Fibroblast of peridontal ligament (primary cell): ENCODE data around the gene IL12RB1.
"Not testable (repeated sequence)": the region's sequence is repeated elsewhere in the genome, so short reads cannot be mapped to it uniquely, and the experiment has no call there.

ENCODE experiments used
- DNase-seq: peaks from one replicate; pipeline ENCODE4 v3.0.0-alpha.2; 2010; ENCODE audit errors: extremely low read depth

IL12RB1 gene

DNA sequence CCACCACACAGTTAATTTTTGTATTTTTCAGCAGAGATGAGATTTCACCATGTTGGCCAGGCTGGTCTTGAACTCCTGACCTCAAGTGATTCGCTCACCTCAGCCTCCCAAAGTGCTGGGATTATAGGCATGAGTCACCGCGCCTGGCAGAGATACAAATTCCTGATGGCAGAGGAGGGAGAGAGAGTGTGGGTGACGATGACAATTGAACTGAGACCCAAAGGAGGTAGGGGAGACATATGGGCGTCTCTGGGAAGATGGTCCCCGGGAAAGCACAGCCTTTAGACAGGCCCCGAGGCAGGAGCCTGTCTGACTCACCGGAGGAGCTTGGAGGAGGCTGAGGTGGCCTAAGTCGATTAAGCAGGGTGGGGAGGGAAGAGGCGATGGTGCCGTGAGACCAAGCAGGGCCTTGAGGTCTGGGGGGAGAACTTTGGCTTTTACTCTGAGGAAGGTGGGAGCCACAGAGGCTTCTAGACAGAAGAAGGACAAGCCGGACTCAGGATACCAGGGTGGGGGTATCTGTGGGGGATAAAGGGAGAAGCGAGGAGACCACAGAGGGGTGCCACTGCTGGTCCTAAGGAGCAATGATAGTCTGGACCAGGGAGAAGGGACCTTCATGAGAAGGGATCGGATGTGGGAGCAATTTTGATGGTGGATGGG is 40.5 kb downstream of the IL12RB1 start:
- peak; percentile 58 for DNase-seq

DNA sequence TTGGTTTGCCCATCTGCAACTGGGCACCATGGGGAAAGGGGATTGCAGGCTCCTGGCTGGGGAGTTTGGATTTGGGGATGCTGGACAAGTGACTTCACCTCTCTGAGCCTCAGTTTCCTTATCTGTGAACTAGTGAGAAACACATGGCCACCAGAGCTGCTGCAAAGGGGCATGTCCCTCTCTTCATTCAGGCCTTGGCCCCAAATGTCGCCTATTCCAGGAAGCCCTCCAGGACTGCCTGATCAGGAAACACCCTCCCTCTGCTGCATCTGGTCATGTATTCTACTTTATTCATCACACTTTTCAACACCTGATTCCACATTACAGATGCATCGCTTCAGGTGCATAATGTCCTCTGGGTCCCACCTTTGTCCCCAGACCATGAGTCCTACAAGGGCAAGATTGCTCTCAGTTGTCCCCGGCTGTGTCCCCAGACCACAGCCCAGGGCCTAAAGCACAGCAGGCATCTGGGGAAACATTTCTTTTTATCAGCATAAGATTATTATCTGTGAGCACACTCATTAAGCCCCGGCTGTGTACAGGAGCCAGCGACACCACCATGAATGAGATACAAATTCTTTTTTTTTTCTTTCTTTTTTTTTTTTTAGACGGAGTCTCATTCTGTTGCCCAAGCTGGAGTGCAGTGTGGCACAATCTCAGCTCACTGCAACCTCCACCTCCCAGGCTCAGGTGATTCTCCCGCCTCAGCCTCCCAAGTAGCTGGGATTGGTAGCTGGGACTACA is 41.3 kb downstream of the IL12RB1 start:
- DNase-seq: no peak

DNA sequence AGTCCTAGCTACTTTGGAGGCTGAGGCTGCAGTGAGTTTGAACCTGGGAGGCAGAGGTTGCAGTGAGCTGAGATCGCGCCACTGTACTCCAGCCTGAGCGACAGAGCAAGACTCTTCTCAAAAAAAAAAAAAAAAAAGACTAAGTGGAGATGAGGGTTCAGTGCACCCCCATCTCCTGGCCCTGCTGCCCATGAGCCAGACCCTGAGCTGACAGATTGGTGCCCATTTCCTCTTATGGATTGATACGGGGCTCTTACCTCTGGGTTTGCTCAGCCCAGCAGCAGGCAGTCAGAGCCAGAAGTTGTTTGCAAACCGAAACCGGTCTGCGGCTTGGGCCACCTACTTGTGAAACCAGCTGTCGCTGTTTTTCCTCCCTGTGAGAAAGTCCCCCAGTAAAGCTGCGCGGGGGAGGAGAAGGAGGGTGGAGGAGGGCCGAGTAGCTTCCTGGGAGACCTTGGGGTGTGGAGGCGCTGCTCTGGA is 41.9 kb downstream of the IL12RB1 start:
- DNase-seq: peak; percentile 65

DNA sequence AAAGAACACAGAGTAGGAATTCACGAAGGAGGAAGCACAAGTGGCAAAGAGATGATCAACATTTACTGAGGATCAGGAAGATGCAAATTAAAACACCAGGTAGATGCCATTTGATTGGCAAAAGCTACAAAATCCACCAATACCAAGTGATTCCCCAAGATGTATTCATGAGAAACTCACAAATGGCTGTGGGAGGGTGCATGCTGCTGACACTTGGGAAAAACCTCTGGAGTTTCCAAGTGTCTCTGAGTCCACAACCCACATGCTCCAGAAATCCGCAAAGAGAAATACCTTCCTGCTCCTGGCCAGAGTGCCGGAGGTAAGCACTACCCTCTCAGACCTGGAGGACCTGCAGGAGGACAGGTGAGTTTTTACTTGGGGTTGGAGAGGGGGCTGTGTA is 43.1 kb downstream of the IL12RB1 start:
- DNase-seq: no peak

DNA sequence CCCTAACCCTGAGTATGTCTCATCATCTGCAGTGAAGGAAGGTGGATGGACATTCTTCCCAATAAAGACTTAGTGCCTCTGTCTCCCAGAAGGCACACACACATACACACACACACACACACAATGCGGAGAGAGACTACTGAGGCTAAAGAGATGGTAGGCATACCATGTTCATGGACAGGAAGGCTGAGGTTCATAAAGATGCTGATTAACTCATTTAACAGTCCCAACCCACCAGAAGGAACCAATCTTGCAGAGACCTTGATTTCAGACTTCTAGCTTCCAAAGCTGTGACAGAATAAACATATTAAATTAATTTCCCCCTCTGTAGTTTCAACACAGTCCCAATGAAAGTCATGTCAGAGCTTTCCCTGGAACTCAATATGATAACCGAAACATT is 45.7 kb downstream of the IL12RB1 start:
- no peak for DNase-seq

DNA sequence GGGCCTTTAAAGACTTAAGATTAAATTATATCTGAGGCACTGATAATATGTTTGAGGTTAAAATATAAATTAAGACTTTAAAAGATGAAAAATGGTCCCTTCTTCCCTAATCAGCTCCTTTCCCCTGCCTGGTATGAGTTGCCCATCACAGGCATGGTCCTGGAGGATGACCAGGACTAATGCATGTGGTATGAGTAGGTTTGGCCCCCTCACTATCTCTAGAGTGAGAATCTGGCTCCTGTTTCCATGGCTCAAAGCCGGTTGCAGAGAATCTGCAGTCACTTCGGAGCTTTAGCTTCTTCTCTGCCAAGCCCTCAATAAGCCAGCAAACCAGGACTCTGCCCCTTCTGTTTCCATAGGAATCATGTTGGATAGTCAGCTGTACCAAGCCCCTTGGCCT is 54.6 kb downstream of the IL12RB1 start:
- DNase-seq: not testable (repeated sequence)

DNA sequence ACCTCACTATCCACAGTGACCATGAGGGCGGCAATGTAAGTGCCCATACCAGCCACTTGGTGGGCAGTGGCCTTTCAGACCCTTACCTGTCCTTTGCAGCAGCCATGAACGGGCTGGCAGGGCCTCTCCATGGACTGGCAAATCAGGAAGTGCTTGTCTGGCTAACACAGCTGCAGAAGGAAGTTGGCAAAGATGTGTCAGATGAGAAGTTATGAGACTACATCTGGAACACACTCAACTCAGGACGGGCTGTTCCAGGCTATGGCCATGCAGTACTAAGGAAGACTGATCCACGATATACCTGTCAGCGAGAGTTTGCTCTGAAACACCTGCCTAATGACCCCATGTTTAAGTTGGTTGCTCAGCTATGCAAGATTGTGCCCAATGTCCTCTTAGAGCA is 55.3 kb downstream of the IL12RB1 start:
- not testable (repeated sequence) for DNase-seq

DNA sequence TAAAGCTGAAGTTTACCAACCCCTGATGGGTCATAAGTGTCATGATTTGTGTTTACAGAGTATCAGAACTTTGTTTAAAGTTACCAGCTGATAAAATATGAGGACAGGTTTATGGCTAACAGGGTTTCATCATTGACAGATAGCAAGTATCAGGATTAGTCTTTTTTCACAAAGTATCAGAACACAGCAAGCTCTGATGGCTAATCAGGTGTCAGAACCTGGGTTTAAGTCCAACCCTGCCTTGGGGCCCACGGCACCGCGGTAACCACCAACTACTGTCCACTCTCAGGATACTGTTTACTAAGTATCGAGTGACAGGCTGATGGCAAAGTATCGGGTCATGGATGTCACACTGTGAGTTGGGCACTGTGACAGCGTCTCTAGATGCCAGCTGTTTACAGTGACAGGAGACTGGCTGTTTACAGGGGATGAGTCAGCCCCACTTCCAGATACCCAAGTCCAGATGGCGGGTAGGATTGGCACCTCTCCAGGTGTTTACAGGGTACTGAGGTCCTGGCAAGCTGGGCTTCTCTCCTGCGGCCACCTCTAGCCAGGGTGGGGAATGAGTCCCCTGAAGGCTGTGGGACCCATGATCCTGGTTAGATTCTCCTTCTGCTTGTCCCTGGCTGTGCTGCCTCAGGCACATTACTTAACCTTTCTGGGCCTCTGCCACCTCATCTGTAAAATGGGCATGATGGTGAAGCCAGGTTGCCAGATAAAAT is 57.0 kb downstream of the IL12RB1 start:
- DNase-seq: no peak

DNA sequence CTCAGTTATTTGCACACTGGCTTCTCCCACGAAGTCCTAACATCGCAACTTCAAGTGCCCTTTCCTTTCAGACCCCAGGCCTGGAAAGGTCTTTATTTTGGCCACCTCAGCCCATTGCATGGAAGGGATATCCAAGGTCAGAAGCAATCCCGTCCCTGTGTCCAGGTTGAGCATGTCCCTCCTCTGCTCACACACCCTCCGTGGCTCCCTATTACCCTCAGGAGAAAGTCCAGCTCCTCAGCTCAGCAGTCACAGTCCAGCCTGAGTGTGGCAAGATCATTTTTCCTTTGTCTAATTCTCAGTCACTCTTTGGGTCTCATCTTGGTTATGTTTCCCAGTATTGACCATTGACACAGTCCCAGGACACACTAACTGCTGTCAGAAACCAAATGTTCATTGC is 59.6 kb downstream of the IL12RB1 start:
- DNase-seq: no peak

DNA sequence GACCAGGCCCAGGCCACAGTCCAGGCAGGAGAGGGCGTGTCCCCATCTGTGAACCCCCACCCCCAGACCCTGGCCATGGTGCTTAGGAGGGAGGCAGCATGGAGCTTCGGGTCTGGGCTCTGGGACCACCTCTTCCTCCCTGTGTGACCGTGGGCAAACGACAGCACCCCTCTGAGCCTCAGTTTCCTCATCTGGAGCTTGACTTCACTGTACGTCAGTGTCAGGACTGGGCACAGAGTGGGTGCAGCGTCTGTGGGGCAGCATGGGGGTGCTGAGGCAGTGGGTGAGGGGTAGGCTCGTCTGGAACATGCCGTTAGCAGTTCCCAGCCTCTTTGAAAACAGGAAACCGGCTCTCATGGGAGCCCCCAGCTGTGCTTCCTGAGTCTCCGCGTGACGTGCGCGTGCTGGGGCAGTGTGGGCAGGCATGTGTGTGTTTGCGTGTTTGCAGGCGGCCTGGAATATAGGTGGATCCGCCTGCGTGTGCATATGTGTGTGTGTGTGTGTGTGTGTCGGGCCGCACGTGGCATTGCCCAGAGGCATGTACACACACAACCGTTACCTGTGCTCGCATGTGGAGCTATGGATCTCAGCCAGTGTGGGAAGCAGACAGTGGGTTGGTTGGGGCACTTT is 63.0 kb downstream of the IL12RB1 start:
- DNase-seq: peak; percentile 65

DNA sequence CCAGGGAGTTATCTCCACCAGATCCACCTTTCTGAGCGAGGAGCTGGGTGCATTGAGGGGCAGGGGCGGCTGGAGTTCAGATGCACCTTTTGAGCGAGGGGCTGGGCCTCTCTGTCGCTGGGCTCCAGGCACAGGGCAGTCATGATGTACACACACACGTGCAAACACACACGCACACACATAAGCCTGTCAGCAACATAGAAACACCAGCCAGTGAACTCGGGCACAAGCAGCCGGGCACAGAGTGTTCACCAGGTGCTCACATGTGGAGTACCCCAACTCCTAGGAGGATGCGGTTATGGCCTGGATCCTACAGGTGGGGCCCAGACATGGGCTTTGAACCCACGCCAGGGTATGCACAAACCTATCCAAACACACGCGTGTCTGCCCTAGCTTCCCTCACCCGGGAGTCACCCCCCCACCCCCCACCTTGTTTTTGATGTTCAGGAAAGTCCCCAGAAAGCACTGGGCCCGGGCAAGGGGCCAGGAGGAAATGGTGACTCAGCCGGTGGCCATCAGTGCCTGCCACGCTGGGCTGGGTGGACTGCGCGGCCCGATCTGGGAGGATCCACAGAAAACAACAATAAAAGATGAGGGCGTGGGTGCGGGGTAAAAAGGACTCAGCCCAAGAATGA is 65.5 kb downstream of the IL12RB1 start:
- peak; percentile 71 for DNase-seq

DNA sequence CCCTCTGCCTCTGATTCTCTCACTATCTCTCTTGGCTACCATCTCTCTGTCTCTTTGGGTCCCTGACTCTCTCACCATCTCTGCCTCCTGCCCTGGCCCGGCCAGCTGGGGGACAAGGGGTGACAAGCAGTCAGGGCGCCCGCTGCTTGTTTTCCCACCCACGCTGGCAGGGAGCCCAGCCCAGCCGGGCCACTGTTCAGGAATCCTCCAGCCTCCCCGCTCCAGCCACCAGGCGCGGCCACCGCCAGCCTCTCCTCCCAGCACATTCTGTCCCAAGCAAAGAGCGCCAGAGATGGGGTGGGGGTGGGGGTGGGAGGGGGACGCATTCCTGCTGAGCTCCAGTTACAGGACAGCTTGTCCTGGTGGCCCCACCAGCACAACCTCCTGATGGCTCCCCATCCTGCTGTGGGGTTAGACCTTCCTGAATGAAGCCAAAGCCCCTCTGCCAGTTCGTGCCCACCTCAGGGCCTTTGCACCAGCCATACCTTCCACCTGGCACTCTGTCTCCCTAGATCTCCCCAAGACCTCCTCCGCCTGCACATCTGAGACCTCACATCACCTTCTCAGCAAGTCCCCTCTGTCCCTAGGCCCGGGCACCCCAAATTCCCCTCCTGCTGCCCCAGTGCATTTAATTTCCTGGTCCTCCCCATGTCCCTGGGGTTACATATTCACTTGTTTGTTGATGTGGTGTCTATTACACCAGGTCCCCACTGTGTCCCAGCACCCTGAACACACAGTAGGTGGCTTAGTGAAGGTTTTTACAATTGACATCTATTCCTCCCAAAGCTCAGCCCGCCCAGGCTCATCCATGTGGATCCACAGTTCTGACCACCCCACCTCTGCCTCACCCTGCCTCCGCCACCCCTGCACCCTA is 66.3 kb downstream of the IL12RB1 start:
- no peak for DNase-seq

DNA sequence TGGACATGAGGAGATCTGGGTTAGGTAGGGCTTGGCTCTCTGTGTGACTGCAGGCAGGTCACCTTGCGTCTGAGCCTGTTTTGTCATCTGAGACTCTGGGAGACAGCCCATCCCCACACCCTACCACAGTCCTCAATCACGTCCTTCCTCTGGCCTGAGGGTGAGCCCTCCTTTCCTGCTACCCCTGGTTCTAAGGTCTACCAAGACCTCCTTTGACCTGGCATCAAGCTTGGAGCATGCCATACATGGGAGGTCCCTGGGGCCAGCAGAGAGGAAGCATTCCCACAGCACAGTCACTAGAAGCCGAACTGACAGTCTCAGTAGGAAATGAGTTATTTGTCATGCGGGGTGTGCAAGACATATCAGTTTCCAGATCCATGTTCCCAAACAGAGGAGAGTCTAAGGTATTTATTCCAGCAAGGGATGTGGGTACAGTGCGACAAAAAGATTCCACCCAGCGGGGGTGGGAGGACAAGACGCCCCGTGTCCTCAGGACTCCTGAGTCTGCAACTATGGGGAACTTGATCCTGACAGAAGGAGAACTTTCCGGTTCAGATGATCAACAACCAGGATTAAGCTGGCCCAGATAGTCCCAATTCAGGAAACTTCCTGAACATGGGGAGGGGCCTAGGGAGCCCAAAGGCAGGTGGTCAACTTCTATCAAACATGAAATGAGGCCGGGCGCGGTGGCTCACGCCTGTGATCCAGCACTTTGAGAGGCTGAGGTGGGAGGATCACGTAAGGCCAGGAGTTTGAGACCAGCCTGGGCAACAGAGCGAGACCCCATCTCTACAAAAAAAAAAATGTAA is 69.3 kb downstream of the IL12RB1 start:
- no peak for DNase-seq

DNA sequence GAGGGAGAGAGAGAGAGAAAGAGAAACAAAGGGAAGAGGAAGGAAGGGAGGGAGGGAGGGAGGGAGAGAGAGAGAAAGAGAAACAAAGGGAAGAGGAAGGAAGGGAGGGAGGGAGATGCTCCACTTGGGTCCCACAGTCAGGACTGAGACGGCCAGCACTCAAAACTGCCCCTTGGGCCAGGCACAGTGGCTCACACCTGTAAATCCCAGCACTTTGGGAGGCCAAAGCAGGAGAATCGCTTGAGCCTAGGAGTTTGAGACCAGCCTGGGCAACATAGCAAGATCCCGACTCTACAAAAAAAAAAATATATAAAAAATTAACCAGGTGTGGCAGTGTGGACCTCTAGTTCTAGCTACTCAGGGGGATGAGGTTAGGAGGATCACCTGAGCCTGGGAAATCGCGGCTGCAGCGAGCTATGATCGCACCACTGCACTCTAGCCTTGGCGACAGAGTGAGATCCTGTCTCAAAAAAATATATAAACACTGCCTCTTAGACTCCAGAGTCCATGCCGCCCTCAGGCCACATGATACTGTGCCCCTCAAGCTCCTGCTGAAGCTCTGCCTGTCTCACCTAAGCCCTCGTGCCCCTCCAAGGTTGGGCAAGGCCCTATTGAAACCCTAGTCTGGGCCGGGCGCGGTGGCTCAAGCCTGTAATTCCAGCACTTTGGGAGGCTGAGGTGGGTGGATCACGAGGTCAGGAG is 70.4 kb downstream of the IL12RB1 start:
- DNase-seq: no peak

DNA sequence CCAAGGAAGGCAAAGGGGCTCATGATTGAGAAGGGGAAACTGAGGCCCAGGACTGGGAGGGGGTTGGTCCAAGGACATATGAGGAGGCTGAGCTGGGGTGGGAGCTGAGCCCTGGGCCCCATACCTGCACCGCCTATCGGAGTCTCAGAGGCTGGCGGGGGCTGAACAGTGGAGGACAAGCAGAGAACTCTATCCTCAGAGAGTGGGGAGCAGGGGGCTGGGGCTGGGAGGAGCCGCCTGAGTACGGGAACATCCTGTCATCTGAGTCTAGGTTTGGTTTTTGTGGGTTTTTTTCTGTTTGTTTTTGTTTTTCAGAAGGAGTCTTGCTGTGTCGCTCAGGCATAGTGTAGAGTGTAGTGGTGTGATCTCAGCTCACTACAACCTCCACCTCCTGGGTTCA is 72.5 kb downstream of the IL12RB1 start:
- DNase-seq: no peak

DNA sequence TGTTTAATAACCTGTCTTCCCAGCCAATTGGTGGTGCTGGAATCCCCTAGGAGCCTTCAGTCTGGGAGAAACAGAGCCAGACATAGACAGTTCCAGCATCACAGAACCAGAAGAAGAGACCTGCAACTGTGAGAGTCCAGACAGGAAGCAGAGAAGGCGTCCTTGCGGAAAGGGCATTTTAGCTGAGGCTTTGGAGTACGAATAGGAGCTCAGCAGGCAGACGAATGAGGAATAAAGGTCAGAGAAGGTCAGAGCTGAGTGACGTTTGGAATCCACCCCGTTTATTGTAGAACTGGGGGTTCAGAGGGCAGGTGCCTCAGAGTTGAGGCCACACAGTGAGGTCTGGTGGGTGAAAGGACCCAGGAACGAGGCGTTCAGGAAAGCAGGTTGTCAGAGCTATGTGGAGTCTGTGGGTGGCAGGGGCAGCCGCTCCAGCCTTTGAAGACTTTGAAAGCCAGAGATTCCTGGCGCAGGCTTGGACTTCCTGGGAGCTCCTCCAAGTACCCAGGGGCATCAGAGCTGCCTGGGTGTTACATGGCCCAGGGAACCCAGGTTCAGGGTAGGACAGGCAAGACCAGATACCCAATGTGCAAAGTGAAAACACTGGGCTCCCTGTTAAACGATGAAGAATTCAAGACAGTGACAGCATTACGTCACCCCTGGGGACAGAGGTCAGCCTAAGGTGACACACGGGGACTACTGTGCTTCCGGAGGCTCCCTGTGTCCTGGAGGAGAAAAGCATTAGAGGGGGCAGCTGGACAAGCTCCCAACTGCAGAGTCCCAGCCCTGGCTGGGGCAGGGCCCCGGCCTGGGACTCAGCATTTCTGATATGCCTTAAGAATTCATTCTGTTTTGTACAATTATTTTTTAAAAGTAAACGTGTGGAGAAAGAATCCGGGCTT is 73.3 kb downstream of the IL12RB1 start:
- DNase-seq: no peak

DNA sequence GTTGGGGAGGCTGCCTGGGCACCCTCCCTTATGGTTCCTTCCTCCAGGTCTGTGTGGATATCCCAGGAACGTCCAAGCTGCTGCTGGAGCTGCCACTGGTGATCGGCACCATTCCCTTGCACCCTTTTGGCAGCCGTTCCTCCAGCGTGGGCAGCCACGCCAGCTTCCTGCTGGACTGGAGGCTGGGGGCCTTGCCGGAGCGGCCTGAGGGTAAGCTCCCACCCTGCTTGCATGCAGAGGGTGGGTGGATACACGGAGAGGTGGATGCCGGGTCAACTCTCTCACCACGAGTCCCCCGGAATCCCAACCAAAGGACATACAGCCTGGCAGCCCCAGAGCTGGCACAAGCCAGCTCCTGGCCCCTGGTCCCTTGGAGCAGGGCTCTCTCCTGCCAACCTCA is 76.6 kb downstream of the IL12RB1 start:
- DNase-seq: no peak

DNA sequence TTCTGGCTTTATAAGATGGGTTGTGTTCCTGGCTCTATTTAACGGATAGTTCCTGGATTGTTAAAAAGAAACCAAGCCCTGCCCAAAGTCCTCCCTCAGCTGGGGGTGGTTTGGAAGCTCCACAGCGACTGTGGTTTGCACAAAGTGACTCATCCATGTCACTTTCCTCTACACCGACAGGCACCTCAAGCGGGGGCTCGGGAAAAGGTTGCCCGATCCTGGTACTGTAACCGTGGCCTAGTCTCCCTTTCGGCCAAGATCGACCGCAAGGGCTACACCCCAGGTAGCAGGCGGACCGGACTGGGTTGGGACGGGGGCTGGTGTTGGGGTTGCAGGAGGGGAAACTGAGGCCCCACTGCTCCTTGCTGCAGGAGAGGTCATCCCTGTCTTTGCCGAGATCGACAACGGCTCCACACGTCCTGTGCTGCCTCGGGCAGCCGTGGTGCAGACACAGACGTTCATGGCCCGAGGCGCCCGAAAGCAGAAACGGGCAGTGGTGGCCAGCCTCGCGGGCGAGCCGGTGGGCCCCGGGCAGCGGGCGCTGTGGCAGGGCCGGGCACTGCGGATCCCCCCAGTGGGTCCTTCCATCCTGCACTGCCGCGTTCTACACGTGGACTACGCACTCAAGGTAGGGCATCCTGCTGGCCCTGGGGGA is 77.2 kb downstream of the IL12RB1 start:
- DNase-seq: no peak
